ENCODE results near the gene LARGE1.

LARGE1 gene

GRCh38 chr22:33914131-33914530, 6.1 kb downstream of the LARGE1 start:
- no peak for DNase-seq (ENCODE audit: low read depth in 4 of 4, low spot score in 1 of 4)

DNA sequence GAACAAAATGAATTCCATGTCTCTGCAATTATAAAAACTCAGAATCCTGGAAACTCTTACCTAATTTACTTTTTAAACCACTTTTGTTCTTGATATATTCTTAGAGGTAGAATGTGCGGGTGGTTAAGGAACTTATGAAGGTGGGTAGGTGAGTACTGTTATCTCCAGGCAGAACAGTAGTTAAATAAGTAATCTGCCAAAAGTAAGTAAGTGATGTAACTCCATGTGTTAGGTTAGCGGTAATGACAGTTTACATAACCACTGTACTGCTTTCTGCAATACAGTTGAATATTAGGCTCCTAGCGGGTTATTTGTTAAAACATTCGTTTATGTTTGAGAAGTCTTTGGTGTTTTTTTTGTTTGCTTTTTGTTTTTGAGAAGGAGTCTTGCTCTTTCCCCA, 7.1 kb downstream of the LARGE1 start:
- no peak for DNase-seq (ENCODE audit: low read depth in 4 of 4, low spot score in 1 of 4)

DNA sequence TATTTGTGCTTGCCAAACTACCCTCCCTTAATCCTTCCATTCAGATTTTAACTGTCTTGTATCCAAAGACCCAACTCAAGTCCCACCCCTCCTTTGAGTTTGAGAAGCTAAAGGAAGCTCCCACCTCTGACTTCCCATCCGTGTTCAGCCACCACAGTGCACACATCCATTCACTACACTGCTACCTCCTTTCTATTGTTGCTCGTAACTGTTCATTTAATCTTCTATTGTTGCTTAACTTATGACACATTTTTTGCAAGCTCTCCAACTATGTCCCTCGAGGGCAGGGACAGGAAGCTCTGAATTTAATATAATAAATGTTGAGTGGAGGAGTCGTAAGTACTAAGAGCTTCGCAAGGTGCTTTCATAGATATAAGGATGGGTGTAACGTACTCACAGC, 10.4 kb downstream of the LARGE1 start:
- DNase-seq (ENCODE audit: low read depth in 4 of 4, low spot score in 1 of 4) = no peak

DNA sequence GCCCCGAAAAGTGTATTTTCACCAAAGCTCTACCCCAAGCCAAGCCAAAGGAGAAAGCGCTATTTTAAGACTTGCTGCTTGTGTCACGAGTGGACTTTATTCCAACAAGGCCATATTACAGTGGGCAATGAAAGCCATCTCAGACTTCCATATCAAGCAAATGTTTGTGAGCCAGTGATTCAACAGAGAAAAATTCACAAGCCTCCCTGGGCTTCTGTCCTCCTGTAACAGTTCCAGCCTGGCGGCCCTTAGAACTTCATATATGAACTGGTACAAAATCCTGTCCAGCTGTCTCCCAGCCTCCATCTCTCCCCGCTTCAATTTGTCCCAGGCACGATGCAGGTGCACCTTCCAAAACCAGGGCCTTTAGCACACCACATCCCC, 11.2 kb downstream of the LARGE1 start:
- DNase-seq (ENCODE audit: low read depth in 4 of 4, low spot score in 1 of 4) = no peak

DNA sequence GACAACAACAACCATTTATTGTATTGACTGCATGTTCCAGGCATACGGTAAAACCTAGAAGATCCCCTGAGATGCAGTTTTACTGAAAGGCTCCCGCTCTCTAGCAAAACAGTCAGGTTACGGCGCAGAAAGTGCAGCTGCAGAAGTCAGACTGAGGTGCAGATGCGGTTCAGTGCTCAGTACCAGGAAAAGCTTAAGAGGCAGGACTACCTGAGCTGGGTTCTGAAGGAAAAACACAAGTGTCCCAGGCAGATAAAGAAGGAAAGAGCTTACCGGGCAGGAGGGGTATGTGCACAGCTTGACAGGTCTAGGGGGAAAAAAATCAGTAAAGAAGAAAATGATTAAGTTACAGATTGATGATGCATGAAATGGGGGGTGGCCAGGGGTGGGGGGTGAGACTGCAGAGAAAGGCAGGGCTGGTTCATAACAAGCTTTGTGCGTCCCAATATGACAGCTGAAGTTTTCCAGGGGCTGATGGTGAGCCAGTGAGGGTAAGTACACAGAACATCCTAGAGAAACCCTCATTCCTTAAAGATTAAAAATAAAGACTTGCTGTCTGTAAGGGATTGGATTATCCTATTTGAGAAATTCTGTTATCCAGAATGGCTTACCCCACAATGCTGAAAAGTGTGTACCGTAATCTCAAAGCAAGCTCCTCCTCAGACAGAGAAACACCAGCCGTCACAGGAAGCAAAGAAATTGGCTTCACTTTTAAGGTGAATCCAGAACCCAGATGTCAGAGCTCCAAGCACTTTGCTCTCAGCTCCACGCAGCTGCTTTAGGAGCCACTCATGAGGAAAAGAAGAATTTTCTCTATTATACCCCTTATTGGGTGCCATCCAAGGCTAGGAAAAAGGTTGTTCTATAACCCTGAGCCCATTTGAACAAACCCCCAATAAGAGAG, 11.9 kb downstream of the LARGE1 start:
- no peak for DNase-seq (ENCODE audit: low read depth in 4 of 4, low spot score in 1 of 4)

DNA sequence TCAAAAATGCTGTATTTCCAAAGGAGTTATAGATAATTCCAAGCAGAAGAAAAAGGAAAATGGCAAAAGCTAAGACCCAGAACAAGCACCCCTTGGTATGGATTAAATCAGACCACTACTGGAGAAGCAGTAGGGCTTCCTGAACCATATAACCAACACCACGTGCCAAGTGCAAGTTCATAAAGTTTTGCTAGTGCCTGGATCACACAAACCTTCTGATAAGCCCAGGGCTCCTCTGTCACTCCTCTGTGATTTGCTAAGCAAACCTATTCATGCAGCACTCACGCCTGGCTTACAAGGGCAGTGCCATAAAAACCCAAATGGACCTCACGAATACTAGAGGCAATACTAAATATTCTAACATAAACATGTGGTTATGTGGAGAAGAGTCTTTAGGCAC, 13.3 kb downstream of the LARGE1 start:
- DNase-seq (ENCODE audit: low read depth in 4 of 4, low spot score in 1 of 4) = no peak

- DNase-seq (ENCODE audit: low read depth in 4 of 4, low spot score in 1 of 4) = no peak
Observed at GRCh38 chr22:33906475-33906874, 13.8 kb downstream of the LARGE1 start.

DNA sequence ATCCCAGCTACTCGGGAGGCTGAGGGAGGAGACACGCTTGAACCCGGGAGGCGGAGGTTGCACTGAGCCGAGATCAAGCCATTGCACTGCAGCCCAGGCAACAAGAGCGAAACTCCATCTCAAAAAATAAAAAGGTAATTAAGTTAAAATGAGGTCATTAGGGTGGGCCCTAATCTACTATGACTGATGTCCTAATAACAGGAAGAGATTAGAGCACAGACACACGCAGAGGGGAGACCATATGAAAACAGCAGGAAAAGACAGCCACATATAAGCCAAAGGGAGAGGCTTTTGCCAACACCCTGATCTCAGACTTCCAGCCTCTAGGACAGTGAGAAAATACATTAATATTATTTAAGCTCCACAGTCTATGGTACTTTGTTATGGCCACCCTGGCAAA, 17.3 kb downstream of the LARGE1 start:
- no peak for DNase-seq (ENCODE audit: low read depth in 4 of 4, low spot score in 1 of 4)

GRCh38 chr22:33902073-33902472, 18.2 kb downstream of the LARGE1 start:
- no peak for DNase-seq (ENCODE audit: low read depth in 4 of 4, low spot score in 1 of 4)

DNA sequence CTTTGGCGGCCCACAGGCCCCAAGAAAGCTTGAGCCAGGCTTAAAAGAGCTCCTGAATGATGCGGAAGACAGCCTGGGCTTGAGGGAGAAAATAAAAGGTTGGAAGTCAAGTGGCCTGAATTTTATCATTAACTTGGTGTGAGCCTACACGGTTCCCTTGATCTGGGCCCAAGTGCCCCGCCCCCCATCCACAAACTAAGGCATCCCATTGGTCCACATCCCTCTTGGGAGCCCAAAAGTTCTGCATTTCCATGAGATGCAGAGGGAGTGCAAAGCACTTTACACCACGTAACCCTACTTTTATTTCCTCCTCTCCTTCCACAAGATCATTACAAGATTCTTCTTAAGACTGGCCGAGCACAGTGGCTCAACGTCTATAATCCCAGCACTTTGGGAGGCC, 22.2 kb downstream of the LARGE1 start:
- no peak for DNase-seq (ENCODE audit: low read depth in 4 of 4, low spot score in 1 of 4)

- no peak for DNase-seq (ENCODE audit: low read depth in 4 of 4, low spot score in 1 of 4)
Observed at GRCh38 chr22:33897448-33897835, 22.8 kb downstream of the LARGE1 start.

DNA sequence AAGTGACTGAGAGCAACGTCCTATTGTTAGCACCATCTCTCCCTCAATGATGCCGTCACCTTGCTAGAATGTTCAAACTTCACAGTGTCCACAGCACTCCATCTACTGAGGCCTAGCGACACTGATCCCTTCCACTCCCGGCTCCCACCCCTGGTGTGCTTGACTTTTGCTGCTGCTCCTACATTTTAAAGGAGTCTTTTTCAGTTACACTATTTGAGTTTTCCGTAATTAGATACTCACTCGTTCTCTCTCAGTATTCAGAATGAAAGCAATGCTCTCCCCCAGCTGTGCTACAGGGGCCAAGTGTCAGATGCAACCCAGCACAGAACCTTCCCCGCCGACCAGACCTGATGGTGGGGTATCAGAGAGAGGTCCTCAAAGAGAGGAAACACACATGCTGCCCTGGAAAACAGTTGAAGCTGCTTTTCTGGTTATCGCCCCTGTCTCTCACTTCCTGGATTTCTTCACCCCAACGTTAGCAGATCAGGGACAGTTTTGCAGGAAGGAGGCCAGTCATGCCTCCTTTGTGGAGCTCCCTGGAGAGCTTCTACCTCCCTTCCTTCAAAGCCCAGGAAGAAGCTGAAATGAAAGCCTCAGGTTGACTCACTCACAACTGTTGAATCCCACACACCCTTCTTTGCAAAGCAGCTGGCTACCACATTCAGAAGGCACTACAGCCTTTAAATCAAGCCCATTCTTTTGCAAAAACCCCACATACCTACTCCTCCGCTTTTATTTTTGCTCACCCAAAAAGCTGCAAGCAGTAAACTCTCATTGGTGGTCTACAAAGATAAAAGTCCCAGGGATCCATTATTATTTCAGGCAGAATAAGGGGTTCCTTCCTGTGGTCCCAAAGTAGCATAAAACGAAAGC, 23.5 kb downstream of the LARGE1 start:
- no peak for DNase-seq (ENCODE audit: low read depth in 4 of 4, low spot score in 1 of 4)

- no peak for DNase-seq (ENCODE audit: low read depth in 4 of 4, low spot score in 1 of 4)
Observed at GRCh38 chr22:33896154-33896553, 24.1 kb downstream of the LARGE1 start.

DNA sequence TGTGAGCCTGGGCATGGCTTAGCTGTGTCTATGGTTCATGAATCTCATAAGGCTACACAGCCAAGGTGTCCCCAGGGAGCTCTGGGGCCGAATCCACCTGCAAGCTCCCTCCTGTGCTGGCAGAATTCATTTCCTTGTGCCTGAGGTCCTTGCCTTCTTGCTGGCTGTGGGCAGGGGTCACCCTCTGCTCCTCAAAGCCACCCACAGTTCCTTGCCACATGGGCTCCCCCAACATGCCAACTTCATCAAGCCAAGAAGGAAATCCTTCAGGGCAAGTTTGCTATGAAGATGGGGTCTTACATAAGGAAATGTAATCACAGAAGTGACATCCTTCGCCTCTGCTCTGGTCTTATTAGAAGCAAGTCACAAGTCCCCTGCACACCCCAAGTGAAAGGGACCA, 24.8 kb downstream of the LARGE1 start:
- no peak for DNase-seq (ENCODE audit: low read depth in 4 of 4, low spot score in 1 of 4)

GRCh38 chr22:33894515-33894914, 25.8 kb downstream of the LARGE1 start:
- no peak for DNase-seq (ENCODE audit: low read depth in 4 of 4, low spot score in 1 of 4)

DNA sequence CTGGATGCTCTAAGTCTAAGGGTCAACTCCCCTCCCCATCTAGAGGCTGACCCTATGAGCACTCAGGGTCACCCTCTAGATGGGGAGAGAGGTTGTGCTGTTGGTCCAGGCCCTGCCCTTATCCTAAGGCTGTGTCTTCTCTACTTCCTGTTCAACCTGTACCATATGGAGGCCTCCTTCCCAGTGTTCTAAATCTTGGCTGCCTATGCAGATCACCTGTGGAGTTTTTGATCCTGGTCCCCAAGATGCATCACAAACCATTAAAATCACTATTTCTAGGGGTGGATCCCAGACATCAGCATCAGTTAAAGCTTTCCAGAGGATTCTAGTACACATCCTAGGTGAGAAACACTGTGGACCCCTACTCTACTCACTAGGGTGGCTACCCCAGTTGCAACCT, 26.2 kb downstream of the LARGE1 start:
- no peak for DNase-seq (ENCODE audit: low read depth in 4 of 4, low spot score in 1 of 4)

GRCh38 chr22:33893512-33893911, 26.8 kb downstream of the LARGE1 start:
- no peak for DNase-seq (ENCODE audit: low read depth in 4 of 4, low spot score in 1 of 4)

DNA sequence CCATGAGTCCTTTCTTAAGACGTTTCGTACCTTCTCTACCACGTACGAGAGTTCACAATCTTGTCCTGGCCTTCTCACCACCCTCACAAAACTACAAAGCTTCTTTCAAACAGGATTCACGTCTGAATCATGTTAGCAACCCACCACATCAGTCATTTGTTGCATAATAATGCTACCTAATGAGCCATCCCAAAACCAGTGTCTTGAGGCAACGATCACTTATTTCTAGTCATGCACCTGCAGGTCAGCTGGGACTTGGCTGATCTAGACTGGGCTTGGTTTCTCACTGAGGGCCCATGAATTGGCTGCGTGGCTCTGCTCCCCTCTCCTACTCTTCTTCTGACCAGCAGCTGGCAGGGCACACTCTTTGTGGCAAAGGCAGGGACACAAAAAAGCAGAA, 28.3 kb downstream of the LARGE1 start:
- DNase-seq (ENCODE audit: low read depth in 4 of 4, low spot score in 1 of 4) = no peak

GRCh38 chr22:33891455-33891854, 28.8 kb downstream of the LARGE1 start:
- no peak for DNase-seq (ENCODE audit: low read depth in 4 of 4, low spot score in 1 of 4)

DNA sequence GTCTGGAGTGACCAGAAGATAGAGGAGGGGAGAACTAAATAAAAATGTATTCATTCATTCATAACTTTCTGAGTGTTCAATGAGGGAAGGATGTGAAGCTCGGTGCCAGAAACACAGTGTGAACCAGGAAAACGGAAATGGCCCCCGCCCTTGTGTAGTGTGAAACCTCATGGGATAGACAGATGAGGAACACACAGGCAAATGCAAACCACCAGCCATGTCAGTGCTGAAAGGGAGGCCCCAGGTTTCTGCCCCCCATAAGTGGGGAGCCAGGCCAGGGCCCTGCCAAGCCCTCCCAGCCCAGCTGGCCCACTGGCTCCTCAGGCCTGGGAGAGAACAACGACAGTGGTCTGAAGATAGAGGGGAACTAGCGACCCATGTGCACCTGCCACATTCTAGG, 30.5 kb downstream of the LARGE1 start:
- DNase-seq (ENCODE audit: low read depth in 4 of 4, low spot score in 1 of 4) = no peak

DNA sequence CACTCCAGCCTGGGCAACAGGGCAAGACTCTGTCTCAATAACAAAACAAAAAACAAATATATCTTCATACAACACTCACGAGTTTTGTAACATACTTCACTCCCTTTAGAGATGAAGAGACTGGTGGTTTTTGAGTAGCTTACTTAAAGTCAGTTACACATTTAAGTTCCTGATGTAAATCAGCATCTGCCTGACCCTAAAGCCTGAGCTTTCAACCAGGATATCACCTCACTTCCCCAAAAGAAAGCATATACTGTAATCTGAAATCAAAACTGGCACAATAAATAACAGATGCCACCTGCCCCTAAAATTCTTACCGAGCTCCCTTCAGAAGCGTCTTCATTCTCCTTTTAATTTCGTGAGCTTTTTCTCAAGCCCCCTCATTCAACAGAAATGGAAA, 31.5 kb downstream of the LARGE1 start:
- no peak for DNase-seq (ENCODE audit: low read depth in 4 of 4, low spot score in 1 of 4)

- no peak for DNase-seq (ENCODE audit: low read depth in 4 of 4, low spot score in 1 of 4)
Observed at GRCh38 chr22:33887173-33887572, 33.1 kb downstream of the LARGE1 start.

All from stimulated activated CD4-positive, alpha-beta T cell treated with anti-CD3 and anti-CD28 coated beads, Interleukin-1b, Interleukin-23, amount 100 ng/mL, for 24 hours (primary cell).